HuH-7.5 (cell line): ENCODE results near the gene EPAS1.

ENCODE experiments used
- DNase-seq: peaks from one replicate; pipeline ENCODE4 v3.0.0; 2011; ENCODE audit warnings: low spot score

EPAS1 gene

GRCh38 chr2:46339676-46340459 is 42.7 kb downstream of the EPAS1 start:
- DNase-seq = no peak

GRCh38 chr2:46340740-46341420 is 43.7 kb downstream of the EPAS1 start:
- DNase-seq = no peak

GRCh38 chr2:46342566-46343315 is 45.5 kb downstream of the EPAS1 start:
- no peak for DNase-seq

- no peak for DNase-seq
These were observed 47.5 kb downstream of the EPAS1 start for GRCh38 chr2:46344706-46345105.

- DNase-seq = no peak
These were observed 48.6 kb downstream of the EPAS1 start for GRCh38 chr2:46345775-46346174.

GRCh38 chr2:46346719-46347118 is 49.5 kb downstream of the EPAS1 start:
- no peak for DNase-seq

- DNase-seq = no peak
These were observed 50.6 kb downstream of the EPAS1 start for GRCh38 chr2:46347648-46348280.

GRCh38 chr2:46349115-46349547 is 51.9 kb downstream of the EPAS1 start:
- DNase-seq = no peak

- no peak for DNase-seq
These were observed 53.0 kb downstream of the EPAS1 start for GRCh38 chr2:46350029-46350689.

GRCh38 chr2:46351098-46351749 is 54.0 kb downstream of the EPAS1 start:
- DNase-seq = no peak

- no peak for DNase-seq
These were observed 54.5 kb downstream of the EPAS1 start for GRCh38 chr2:46351750-46352138.

GRCh38 chr2:46352621-46353020 is 55.4 kb downstream of the EPAS1 start:
- DNase-seq = no peak

GRCh38 chr2:46353509-46353908 is 56.3 kb downstream of the EPAS1 start:
- no peak for DNase-seq

GRCh38 chr2:46355756-46356155 is 58.5 kb downstream of the EPAS1 start:
- DNase-seq = no peak

- DNase-seq = no peak
These were observed 59.8 kb downstream of the EPAS1 start for GRCh38 chr2:46356991-46357390.

- DNase-seq = no peak
These were observed 61.5 kb downstream of the EPAS1 start for GRCh38 chr2:46358713-46359112.

GRCh38 chr2:46360303-46360702 is 63.1 kb downstream of the EPAS1 start:
- no peak for DNase-seq

- no peak for DNase-seq
These were observed 64.9 kb downstream of the EPAS1 start for GRCh38 chr2:46361920-46362666.

GRCh38 chr2:46362667-46363012 is 65.4 kb downstream of the EPAS1 start:
- no peak for DNase-seq

GRCh38 chr2:46363535-46364170 is 66.4 kb downstream of the EPAS1 start:
- DNase-seq = no peak
